ENCODE results near the gene COPS8. TPM values are rescaled to one million over a fixed set of nuclear protein-coding genes. Genes with fewer than 3 reads are reported as not detected.
A peak's percentile ranks its signal among the peaks of the same experiment; 100 is the strongest.

Gene COPS8
- total RNA-seq, 2 donors from 2014 or later = 54.7 to 61.9 TPM

DNA sequence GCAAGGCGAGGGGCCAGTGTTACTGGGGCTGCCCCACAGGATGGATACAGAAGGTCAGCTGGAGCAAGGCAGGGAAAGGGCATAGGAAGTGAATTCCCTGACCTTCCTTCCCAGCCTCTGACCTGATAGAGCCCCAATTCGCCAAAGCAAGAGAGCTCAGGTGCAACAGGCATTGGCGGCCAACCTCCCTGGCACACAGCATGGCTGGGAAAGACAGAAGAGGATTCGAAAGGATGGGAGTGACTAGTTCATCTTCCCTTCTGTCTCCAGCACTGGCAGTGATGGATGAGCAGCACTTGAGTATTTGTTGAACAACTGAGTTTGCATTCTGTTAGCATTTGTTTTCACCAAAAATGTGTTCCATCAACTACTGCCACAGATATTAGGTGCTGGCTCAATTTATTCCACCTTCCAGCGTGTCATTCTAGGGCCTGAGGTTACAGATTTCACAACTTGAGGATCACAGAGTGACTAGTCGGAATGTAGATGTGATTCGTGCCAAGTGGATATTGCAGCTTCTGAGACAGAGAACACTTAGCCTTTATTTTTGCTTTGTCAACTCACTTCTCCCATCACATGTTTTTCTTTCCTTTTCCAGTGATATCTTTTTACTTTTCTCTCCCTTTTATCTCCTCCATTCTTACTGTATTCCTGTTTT, 6.2 kb downstream of the COPS8 start:
- ATAC-seq = no peak
- no peaks in the 10 kb centered on the region for H3K9me3 Mint-ChIP-seq
- peak overlapping the region in 1 of 2 donors; percentile 17 for H3K27ac Mint-ChIP-seq
- no peak for DNase-seq (ENCODE audit: low spot score in 2 of 2)
- peaks cover 0 to 2% of the 10 kb centered on the region in 2 donors for H3K36me3 Mint-ChIP-seq

DNA sequence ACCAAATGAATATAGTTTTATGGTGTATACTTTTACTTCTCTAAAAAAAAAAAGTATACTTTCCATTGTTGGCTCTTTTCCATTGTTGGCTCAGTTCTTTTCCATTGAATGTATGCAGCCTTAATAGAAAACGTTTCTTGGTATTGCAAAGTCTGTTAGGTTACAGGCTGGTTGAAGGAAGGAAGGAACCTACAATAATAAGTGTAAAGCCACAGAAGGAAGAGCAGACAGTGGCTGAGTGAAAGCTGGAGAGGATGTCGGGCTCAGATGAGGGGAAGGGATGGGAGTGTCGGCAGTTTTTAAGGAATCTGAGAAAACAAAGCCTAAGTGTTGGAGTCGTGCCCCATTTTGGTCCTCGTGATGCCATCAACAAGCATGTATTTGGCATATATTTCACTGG, 6.8 kb downstream of the COPS8 start:
- DNase-seq (ENCODE audit: low spot score in 2 of 2) = no peak
- H3K9me3 Mint-ChIP-seq = no peaks in the 10 kb centered on the region
- ATAC-seq = no peak
- H3K27ac Mint-ChIP-seq = peak overlapping the region in 1 of 2 donors; percentile 17
- H3K36me3 Mint-ChIP-seq = peaks cover 0 to 5% of the 10 kb centered on the region in 2 donors

- no peaks in the 10 kb centered on the region for H3K9me3 Mint-ChIP-seq
These were observed 7.5 kb downstream of the COPS8 start for GRCh38 chr2:237092920-237093781.

GRCh38 chr2:237096201-237096600, 10.5 kb downstream of the COPS8 start:
- ATAC-seq (no peak), DNase-seq (ENCODE audit: low spot score in 2 of 2) (no peak)
- no peaks in the 10 kb centered on the region for H3K9me3 Mint-ChIP-seq
- H3K27ac Mint-ChIP-seq = no peak overlapping the region
- peaks cover 0 to 10% of the 10 kb centered on the region in 2 donors for H3K36me3 Mint-ChIP-seq

More at GRCh38 chr2:237092920-237093781, 7.5 kb downstream of the COPS8 start:
- ATAC-seq (no peak), DNase-seq (ENCODE audit: low spot score in 2 of 2) (no peak)
- peaks cover 0 to 5% of the 10 kb centered on the region in 2 donors for H3K36me3 Mint-ChIP-seq
- H3K27ac Mint-ChIP-seq = no peak overlapping the region

DNA sequence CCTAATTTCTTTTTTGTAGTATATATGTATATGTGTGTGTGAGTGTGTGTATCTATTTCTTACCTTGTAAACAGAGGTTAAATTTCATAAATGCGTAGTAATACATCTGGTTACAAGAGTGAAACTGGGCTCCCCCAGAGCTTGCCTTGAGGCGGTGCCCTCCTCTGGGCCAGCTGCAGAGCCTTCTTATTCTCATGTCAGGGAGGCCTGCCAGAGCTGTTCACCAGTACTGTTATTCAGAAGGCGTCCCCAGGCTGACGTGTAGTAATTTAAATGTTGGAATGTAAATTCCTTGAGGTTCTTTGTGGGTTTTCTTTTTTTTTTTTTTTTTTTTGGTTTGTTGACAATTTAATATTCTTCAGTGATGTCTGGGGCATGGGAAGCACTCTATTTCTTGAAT, 11.2 kb downstream of the COPS8 start:
- H3K27ac Mint-ChIP-seq = no peak overlapping the region
- no peaks in the 10 kb centered on the region for H3K9me3 Mint-ChIP-seq
- ATAC-seq = no peak
- DNase-seq (ENCODE audit: low spot score in 2 of 2) = no peak
- H3K36me3 Mint-ChIP-seq = peaks cover 0 to 10% of the 10 kb centered on the region in 2 donors

- Mint-ChIP-seq H3K36me3 (peaks cover 0 to 10% of the 10 kb centered on the region in 2 donors), H3K9me3 (no peaks in the 10 kb centered on the region)
These were observed 11.7 kb downstream of the COPS8 start for GRCh38 chr2:237097326-237097910.

GRCh38 chr2:237097911-237098702, 12.4 kb downstream of the COPS8 start:
- no peaks in the 10 kb centered on the region for H3K9me3 Mint-ChIP-seq
- H3K36me3 Mint-ChIP-seq = peaks cover 0 to 10% of the 10 kb centered on the region in 2 donors
- DNase-seq (ENCODE audit: low spot score in 2 of 2) (no peak), ATAC-seq (peak; percentile 88 to 95)
- no peak overlapping the region for H3K27ac Mint-ChIP-seq

More at GRCh38 chr2:237097326-237097910, 11.7 kb downstream of the COPS8 start:
- DNase-seq (ENCODE audit: low spot score in 2 of 2) (no peak), ATAC-seq (no peak)
- H3K27ac Mint-ChIP-seq = no peak overlapping the region

DNA sequence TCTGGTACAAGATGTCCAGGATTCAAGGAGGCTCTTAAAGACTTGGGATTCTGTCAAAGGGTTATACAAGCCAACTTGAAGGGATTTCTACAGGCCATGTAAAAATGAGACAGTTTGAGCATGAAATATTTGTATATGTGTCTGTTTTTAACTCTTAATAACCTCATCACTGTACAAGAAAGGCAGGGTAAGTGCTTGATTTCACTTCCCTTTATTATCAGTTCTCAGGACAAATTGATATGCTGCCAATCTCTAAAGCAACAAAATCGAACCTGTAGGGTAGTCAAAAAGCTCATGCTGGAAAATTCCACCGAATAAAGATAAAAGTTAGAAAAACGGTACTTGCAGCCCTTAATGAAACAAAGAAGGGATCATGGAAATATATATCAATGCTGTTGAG, 14.1 kb downstream of the COPS8 start:
- no peaks in the 10 kb centered on the region for H3K9me3 Mint-ChIP-seq
- H3K36me3 Mint-ChIP-seq = peaks cover 2 to 10% of the 10 kb centered on the region in 2 donors
- DNase-seq (ENCODE audit: low spot score in 2 of 2) = no peak

DNA sequence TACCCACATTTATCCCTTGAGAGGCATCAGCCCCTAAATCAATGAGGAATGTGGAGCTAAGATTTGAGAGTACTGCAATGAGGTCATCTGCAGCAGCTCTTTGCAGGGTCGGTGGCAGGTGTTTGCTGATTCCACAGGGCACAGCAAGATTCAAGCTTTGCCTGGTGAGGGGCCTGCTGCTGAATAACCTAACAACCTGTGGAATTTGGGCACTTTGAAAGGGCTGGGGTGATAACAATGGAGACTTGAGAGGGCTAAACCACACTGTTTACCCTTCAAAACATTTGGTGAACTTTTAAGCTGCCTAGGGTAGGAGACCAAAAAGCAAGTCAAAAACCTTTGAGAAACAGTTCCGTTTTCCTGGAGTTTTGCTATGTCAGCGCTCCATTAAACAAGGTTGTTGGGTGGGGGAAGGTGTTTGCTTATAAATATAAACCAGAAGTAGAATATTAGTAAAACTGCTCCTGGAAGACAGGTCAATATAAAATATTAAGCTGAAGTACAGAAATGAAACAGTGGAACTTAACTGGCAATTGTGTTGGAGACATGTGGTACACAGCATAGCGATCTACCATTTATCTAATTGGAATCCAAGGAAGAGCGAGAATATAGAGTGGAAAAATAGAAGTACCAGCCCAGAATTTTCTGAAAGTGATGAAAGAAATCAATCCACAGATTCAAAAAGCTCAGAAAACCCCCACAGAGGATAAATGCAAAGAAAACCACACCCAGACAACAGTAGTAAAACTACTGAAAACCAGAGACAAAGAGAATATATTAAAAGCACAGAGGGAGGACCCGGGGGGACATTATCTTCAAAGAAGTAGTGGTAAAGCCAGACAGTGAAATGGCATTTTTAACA, 15.7 kb downstream of the COPS8 start:
- ATAC-seq = no peak

More for the DNA sequence above, 14.1 kb downstream of the COPS8 start:
- ATAC-seq = no peak
- no peak overlapping the region for H3K27ac Mint-ChIP-seq

GRCh38 chr2:237102428-237102827, 16.7 kb downstream of the COPS8 start:
- DNase-seq (ENCODE audit: low spot score in 2 of 2) (no peak), ATAC-seq (no peak)
- Mint-ChIP-seq H3K36me3 (peaks cover 9 to 14% of the 10 kb centered on the region in 2 donors), H3K27ac (no peak overlapping the region), H3K9me3 (peaks cover 0 to 2% of the 10 kb centered on the region in 2 donors)

More for the DNA sequence above, 15.7 kb downstream of the COPS8 start:
- peaks cover 10 to 14% of the 10 kb centered on the region in 2 donors for H3K36me3 Mint-ChIP-seq
- no peaks in the 10 kb centered on the region for H3K9me3 Mint-ChIP-seq
- no peak for DNase-seq (ENCODE audit: low spot score in 2 of 2)
- no peak overlapping the region for H3K27ac Mint-ChIP-seq

- DNase-seq (ENCODE audit: low spot score in 2 of 2) (no peak), ATAC-seq (no peak)
- Mint-ChIP-seq H3K9me3 (peaks cover 5 to 16% of the 10 kb centered on the region in 2 donors), H3K27ac (no peak overlapping the region), H3K36me3 (peaks cover 21 to 28% of the 10 kb centered on the region in 2 donors)
These were observed 23.8 kb downstream of the COPS8 start for GRCh38 chr2:237109421-237109934.

DNA sequence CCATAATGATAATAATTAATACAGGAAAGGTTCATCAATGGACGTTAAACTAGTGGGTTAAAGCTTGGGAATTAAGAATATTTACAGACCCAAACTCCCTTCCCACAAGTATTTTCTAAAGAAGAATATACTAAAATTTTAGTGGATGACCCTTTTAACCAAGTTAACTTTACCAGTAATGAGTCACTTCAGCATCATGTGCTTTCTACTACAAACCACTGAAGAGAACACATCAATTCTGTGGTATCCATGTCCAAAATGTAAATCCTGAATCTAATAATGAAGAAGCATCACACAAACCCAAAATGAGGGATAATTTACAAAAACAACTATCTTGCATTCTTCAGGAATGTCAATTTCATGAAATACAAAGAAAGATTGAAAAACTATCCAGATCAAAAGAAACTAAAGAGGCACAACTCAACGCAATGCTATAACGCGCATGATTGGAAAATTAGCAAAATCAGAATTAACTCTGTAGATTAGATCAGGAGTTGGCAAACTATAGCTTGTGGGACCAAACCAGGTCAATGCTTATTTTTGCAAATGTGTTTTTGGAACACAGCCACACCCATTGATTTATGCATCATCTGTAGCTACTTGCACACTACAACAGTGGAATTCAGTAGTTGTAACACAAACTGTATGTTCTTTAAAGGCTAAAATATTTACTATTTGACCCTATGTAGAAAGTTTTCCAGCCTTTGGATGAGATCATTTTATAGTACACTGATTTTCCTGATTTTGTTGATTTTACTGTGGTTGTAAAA, 27.5 kb downstream of the COPS8 start:
- H3K9me3 Mint-ChIP-seq = peaks cover 3 to 13% of the 10 kb centered on the region in 2 donors
- H3K36me3 Mint-ChIP-seq = peaks cover 11 to 14% of the 10 kb centered on the region in 2 donors
- no peak for DNase-seq (ENCODE audit: low spot score in 2 of 2)
- ATAC-seq = no peak
- no peak overlapping the region for H3K27ac Mint-ChIP-seq

GRCh38 chr2:237115870-237116269, 30.2 kb downstream of the COPS8 start:
- ATAC-seq (no peak), DNase-seq (ENCODE audit: low spot score in 2 of 2) (no peak)
- Mint-ChIP-seq H3K27ac (no peak overlapping the region), H3K9me3 (no peaks in the 10 kb centered on the region), H3K36me3 (no peaks in the 10 kb centered on the region)

GRCh38 chr2:237116431-237116830, 30.7 kb downstream of the COPS8 start:
- no peak for ATAC-seq
- no peak for DNase-seq (ENCODE audit: low spot score in 2 of 2)
- no peaks in the 10 kb centered on the region for H3K36me3 Mint-ChIP-seq
- no peak overlapping the region for H3K27ac Mint-ChIP-seq
- H3K9me3 Mint-ChIP-seq = no peaks in the 10 kb centered on the region

DNA sequence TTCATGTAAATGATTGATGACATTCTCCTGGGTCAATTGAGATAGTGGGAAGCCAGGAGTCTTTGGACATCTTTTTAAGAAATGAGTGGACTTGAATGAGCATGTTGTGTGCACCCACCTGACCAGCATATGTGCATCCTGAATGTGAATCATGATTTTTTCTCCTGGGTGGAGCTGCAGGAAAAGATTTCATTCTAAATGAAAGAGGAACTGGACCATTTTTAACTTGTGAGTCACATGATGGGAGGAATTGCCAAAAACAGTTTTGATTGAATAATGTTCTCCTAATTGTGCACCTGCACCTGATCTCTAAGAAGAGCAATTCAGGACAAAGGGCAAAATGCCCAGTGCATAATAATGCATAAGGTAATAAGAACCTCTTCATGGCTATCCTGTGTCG, 32.3 kb downstream of the COPS8 start:
- Mint-ChIP-seq H3K27ac (no peak overlapping the region), H3K36me3 (no peaks in the 10 kb centered on the region), H3K9me3 (no peaks in the 10 kb centered on the region)
- DNase-seq (ENCODE audit: low spot score in 2 of 2) = no peak
- ATAC-seq = no peak
